ENCODE data around the gene ABHD16A.

DNA sequence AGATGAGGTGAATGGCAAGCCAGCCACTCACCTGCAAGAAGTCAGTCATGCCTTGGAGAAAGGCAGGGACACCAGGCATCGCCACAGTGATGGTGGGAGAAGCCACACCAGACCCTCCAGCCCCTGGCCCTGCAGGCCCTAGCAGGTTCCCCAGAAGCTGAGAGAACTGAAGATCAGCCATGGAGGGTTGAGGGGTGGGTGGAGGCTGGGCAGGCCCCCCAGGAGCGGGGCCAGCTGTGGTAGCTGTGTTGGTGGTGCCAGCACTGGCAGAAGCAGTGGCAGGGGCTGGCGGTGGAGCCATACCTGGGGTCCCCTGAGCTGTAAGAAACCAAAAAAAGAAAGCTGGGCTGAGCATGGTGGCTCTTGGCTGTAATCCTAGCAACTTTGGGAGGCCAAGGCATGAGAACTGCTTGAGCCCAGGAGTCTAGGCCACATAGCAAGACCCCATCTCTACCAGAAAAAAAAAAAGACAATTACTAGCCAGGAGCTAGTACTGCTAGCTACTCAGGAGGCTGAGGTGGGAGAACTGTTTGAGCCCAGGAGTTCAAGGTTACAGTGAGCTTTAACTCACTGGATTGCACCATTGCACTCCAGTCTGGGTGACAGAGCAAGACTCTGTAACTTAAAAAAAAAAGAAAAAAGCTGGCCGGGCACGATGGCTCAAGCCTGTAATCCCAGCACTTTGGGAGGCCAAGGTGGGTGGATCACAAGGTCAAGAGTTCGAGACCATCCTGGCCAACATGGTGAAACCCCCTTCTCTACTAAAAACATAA lies 60.1 kb downstream of the ABHD16A start:
- TF ChIP-seq YY1 (IDR thresholded peaks at IDR 0.05; ENCODE audit: insufficient read depth, insufficient read length) (no peak), SUZ12 (IDR thresholded peaks at IDR 0.05; ENCODE audit: extremely low read depth, insufficient read depth, insufficient read length) (no peak), ZNF274 (IDR thresholded peaks at IDR 0.05; ENCODE audit: low read depth, low read length) (no peak)

All from NT2/D1 (cell line).